ENCODE results near the gene DOK6.

The DOK6 gene

DNA sequence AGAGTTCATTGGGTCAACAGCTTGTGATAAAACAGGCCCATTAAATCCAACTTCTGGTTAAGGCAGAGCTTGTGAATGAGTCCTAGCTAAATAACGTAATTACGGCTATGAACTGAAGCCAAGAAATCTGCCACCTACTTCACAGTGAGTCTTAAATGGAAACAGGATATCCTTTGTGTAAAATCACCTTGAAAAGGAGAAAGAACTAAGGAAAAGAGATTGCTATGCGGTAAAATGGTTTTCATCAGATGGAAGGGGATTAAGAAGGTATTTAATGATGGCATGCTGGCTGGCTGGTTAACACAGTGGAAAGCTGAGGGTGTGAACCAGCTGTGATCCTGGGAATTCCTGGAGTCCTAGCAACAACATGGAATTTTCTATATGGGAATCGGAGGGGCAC, 156.6 kb downstream of the DOK6 start:
- FAIRE-seq, result no peak

GRCh38 chr18:69558052-69558451, 157.4 kb downstream of the DOK6 start:
- no peak for FAIRE-seq

DNA sequence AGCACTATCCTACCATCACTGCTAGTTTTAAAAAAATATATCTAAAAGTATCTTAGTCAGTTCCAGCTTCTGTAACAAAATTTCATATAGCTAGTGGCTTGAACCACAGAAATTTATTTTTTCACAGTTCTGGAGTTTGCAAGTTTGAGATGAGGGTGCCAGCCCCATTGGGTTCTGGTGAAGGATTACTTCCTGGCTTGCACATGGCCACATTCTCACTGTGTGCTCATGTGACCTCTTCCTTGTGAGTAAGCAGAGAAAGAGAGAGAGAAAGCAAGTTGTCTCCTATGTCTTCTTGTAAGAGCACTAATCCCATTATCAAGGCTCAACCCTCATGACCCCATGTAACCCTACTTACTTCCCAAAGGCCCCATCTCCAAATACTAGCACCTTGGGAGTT, 158.9 kb downstream of the DOK6 start:
- no peak for FAIRE-seq

GRCh38 chr18:69564602-69565001, 163.9 kb downstream of the DOK6 start:
- no peak for FAIRE-seq

DNA sequence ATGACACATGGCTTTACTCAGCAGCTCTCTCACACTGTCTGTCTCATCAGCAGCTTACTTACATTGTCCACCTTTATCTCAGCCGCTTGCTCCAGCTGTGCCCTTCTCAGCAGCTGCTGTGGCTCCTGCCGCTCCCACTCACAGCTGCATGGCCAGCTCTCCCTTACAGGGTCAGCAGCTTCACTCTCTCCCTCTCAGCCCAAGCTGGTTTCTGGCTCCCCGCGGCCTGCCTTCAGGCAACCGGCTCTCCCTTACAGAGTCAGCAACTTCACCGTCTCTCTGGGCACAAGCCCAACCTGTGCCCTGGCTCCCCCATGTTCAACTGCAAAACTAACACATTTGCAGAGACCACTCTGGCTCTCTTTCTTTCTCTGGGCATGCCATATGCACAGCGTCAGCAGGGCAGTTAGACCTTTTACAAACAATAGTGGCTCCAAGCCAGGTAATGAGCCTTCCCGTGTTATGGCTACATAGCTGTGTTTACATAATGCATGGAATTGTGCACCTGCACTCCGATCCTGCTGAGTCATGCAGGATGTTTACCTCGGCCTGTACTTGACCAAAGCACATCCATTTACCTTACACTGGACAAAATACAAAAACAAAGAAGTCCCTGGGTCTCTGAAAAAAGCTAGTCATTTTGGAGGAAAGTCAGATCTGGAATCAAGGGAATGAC, 167.3 kb downstream of the DOK6 start:
- no peak for FAIRE-seq

DNA sequence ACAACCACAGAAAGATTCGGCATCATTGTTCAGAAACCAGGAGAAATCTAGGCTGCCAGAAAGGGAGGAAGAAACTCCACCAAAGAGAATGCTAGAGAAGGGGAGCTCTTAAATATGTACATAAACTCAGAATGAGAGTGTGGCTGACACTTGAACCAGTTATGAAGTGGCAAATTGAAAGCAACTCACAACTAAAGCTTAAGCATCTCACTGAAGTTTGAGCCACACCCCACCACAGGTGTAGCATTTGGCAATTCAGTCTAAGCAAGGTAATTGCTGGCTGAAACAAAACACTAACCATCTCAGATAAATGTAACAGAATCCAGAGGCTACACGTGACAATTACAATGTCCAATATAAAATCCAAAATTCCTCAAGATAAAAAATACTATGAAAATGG, 168.4 kb downstream of the DOK6 start:
- FAIRE-seq, result no peak

GRCh38 chr18:69574401-69574800, 173.7 kb downstream of the DOK6 start:
- no peak for FAIRE-seq

- FAIRE-seq, result no peak
Observed at GRCh38 chr18:69580107-69580506, 179.4 kb downstream of the DOK6 start.

DNA sequence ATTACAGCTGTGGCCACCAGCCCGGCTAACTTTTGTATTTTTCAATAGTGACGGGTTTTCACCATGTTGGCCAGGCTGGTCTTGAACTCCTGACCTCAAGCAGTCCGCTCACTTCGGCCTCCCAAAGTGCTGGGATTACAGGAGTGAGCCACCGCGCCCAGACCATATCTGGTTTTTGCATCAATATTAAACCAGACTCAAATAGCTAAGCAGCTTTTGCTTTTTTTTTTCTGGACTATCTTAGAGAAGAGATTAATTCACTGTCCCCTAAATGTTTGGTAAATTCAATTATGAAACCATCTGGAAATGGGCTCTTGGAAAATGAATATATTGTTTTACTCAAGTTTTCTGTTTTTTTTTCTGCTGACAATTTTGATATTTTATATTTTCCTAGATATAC, 183.7 kb downstream of the DOK6 start:
- no peak for FAIRE-seq

GRCh38 chr18:69585696-69586095, 185.0 kb downstream of the DOK6 start:
- no peak for FAIRE-seq

DNA sequence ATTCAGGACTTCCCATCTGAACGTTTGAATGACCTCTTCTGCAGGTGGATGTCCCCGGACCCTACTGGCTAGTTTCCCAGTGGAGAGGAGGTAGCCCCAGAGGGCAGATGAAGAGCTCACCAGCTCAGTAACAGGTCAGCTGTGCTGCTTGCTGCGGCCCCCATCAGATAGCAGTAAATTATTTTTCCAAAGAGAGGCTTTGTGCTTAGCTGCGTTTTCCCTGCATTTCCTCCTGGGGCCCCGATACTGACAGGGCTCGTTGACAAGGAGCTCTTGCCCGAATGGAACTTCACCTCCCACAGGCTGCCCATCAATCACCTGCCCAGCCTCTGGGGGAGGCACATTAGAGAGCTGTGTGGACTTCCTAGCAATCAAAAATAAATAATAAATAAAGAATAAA, 185.8 kb downstream of the DOK6 start:
- FAIRE-seq, result no peak

GRCh38 chr18:69588301-69588700, 187.6 kb downstream of the DOK6 start:
- FAIRE-seq, result no peak

DNA sequence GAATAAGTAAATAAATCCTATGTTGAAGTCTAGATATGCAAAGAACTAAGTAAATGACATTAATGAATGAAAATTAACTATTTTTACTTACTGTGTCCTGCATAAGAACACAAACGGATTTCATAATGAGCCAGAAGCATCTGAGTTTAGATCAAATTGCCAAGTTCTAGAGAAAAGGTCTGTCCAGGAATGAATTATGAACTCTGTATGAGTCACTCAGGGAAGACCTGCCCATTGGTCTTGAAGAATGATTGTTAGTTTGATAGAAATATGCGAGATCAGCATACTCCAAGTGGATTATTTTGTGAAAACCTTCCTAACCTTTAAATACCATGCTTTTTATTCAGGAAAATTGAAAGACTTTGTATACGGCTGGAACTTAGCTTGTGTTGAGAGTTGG, 189.5 kb downstream of the DOK6 start:
- FAIRE-seq, result no peak

DNA sequence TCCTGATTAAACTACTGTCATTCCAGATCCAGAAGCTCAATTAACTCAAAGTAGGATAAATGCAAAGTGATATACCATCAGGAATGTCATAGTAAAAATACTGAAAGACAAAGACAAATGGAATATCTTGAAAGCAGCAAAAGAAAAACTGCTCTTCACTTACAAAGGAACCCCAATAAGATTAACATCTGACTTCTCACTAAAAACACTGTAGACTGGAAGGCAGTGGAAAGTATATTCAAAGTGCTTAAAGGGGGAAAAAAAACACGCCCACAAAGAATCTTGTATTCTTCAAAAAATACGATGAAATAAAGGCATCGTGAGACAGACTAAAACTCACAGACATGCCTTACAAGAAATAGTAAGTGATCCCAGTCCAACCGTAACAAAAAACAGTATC, 195.7 kb downstream of the DOK6 start:
- FAIRE-seq, result no peak

DNA sequence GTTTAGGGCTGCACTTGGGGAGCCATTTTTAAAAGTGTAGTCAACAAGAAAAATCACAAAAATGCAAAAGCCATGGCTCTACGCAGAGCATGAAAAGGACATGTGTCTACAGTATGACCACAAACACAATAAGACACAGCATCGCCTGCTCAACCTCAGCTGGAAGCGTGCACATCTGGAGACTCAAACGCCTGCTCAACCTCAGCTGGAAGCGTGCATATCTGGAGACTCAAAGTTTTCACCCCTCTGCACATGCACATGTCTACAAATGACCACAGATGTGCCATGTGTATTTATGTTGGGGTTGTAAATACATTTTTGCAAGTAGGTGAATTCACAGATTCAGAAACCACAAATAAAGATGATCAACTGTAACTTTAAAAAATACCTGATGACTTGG, 196.9 kb downstream of the DOK6 start:
- FAIRE-seq, result no peak

GRCh38 chr18:69599377-69599776, 198.7 kb downstream of the DOK6 start:
- no peak for FAIRE-seq

- FAIRE-seq, result no peak
Observed at GRCh38 chr18:69612242-69612641, 211.6 kb downstream of the DOK6 start.

- no peak for FAIRE-seq
Observed at GRCh38 chr18:69616114-69616513, 215.4 kb downstream of the DOK6 start.

- FAIRE-seq, result no peak
Observed at GRCh38 chr18:69617408-69617807, 216.7 kb downstream of the DOK6 start.

- FAIRE-seq, result no peak
Observed at GRCh38 chr18:69617888-69618287, 217.2 kb downstream of the DOK6 start.

DNA sequence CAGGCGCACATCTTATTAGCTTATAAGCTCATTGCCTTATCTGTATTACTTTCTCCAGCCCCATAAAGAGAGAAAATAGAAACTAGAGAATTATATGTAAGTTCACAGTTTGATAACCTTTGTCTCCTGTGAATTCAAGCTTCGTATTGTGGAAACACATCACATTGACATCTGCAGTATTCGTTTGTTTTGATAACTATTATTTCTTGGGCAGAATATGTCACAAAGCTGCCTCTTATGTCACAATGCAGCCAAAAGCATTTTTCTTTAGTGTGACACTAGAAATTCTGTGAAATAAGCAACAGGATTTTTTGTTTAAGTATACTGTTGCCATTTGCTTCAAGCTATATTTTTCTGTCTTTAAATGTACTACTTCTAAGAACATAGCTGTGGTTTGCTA, 221.5 kb downstream of the DOK6 start:
- FAIRE-seq, result no peak

- FAIRE-seq, result no peak
Observed at GRCh38 chr18:69622961-69623360, 222.3 kb downstream of the DOK6 start.

DNA sequence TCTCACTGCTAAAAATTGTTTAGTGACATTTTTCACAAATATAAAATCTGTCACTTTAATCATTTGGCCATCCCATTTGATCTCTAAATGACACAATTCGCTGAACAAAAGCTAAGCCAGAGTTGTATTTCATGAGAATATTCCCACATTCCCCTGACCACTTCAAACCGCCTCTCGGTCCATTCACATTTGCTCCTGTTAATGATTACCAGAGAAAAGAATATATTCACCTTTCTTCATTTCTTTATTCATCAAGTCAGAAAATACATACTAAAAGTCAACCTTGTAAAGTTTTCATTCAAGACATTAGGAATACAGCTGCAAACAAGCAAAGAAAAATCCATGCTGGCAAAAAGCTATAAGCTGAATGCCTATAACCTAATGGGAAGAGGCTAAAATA, 225.5 kb downstream of the DOK6 start:
- FAIRE-seq, result no peak

DNA sequence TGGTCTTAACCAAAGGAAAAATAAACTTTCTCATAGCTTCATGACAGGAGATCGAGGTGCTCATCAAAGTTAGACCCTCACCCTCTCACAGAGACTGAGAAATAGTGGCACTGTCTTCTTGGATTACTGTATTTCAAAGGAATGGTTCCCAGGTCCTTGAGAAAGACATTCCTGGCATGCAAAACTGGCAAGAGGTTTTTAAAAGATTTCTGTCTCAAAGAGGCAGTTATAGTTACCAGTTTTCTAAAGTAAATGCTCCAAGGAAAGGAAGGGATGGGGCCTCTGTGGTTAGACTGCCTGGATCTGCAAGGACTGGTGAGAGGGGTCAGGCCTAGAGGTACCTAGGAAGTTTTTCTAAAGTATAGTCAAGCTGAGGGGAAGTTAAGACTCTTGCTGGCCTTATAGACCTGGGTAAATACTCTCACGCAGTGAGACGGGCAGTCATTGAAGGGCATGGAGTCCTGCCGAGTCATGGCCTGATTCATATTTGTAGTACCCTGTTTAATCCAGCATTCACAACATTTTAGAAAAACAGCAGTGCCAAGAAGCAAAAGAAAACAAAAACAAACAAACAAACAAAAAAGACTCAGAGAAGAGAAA, 226.1 kb downstream of the DOK6 start:
- no peak for FAIRE-seq

DNA sequence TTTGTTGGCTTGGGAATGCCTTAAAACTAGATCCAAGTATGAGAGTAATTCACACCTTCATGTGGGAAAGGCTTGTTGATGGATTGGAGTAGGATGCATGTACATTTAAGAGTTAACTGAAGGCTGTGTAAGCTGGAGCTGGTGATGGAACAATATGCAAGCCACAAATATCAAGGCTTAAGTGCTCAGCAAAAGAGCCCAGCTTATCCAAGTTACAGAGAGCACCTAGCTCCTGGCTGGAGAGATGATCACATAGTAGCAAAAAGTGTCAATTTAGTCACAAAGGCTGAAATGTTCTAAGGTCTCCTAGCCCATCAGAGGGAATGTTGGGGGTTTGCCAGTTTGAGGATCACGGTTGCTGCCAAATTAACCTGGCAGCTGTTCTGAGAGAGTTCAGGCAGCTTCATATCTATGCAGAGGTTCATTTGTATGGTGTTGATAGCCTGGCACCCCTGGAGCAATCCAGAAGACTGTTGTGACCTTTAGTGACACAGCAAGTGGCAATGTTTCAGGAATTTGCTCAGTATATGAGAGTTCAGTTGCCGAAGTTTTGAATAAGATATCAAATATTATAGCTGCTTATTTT, 228.2 kb downstream of the DOK6 start:
- no peak for FAIRE-seq
